ENCODE results near the gene OSBPL2.

OSBPL2 gene

GRCh38 chr20:62222972-62223371 is 15.3 kb upstream of the OSBPL2 start:
- DNase-seq: no peak

- no peak for DNase-seq
These were observed 14.8 kb upstream of the OSBPL2 start for GRCh38 chr20:62223571-62223970.

- DNase-seq: no peak
These were observed 14.0 kb upstream of the OSBPL2 start for GRCh38 chr20:62224113-62224855.

GRCh38 chr20:62225026-62225425 is 13.3 kb upstream of the OSBPL2 start:
- DNase-seq: no peak

GRCh38 chr20:62225820-62226635 is 12.3 kb upstream of the OSBPL2 start:
- DNase-seq: no peak

- no peak for DNase-seq
These were observed 11.4 kb upstream of the OSBPL2 start for GRCh38 chr20:62226707-62227590.

- no peak for DNase-seq
These were observed 10.7 kb upstream of the OSBPL2 start for GRCh38 chr20:62227591-62227976.

- no peak for DNase-seq
These were observed 10.1 kb upstream of the OSBPL2 start for GRCh38 chr20:62227977-62228958.

GRCh38 chr20:62228982-62229545 is 9.3 kb upstream of the OSBPL2 start:
- no peak for DNase-seq

- DNase-seq: no peak
These were observed 8.7 kb upstream of the OSBPL2 start for GRCh38 chr20:62229667-62230066.

- no peak for DNase-seq
These were observed 8.0 kb upstream of the OSBPL2 start for GRCh38 chr20:62230276-62230675.

- DNase-seq: no peak
These were observed 7.6 kb upstream of the OSBPL2 start for GRCh38 chr20:62230696-62231095.

GRCh38 chr20:62231292-62231691 is 7.0 kb upstream of the OSBPL2 start:
- DNase-seq: no peak

- DNase-seq: no peak
These were observed 6.1 kb upstream of the OSBPL2 start for GRCh38 chr20:62232194-62232593.

GRCh38 chr20:62232770-62233645 is 5.3 kb upstream of the OSBPL2 start:
- no peak for DNase-seq

GRCh38 chr20:62233684-62234083 is 4.6 kb upstream of the OSBPL2 start:
- DNase-seq: no peak

GRCh38 chr20:62234339-62234738 is 4.0 kb upstream of the OSBPL2 start:
- no peak for DNase-seq

GRCh38 chr20:62235001-62235776 is 3.1 kb upstream of the OSBPL2 start:
- DNase-seq: no peak

- DNase-seq: no peak
These were observed 2.6 kb upstream of the OSBPL2 start for GRCh38 chr20:62235777-62236157.

- no peak for DNase-seq
These were observed 2.1 kb upstream of the OSBPL2 start for GRCh38 chr20:62236200-62236599.

All from activated T-cell treated with anti-CD3 and anti-CD28 coated beads, Interleukin-2, amount 50 U/mL, for 1 hour (primary cell).